ENCODE results near the gene GABRA4. TPM values are rescaled to one million over a fixed set of nuclear protein-coding genes. Genes with fewer than 3 reads are reported as not detected.
A peak's percentile ranks its signal among the peaks of the same experiment; 100 is the strongest.

The GABRA4 gene
- polyA plus RNA-seq, 1 of the 3 experiments (the other 2 are of a cell fraction) = not detected

DNA sequence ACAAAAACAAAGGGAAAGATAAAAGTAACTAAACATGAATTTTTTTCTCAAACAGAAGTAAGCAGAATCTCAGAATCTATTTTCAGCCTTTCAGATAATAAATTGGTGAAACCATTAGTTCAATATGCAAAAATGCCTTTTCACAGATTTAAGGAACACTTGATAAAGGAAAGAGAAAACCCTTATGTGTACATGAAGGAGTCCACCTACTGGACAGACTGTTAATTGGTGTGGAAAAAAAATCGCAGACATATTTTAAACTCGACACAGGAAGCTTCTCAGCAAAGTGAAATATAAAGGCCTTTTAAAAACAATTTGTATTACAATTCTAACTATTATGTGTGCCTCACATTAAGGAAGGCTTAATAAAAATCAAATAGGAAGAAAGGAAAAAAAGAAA, 106.7 kb downstream of the GABRA4 start:
- POLR2A ChIA-PET = no interaction called here
- CTCF ChIA-PET = no interaction called here
- H3K4me3 ChIP-seq (ENCODE audit: low read depth in 2 of 2, low read length in 1 of 2) = no peak overlapping the region; a peak in 1 of 4 replicates
- H3F3A ChIP-seq (replicated peaks; ENCODE audit: insufficient read depth) = no peaks in the 10 kb centered on the region
- H3K36me3 ChIP-seq (replicated peaks in 1 of 2; ENCODE audit: control insufficient read depth in 1 of 2, insufficient read depth in 2 of 2, low read length in 1 of 2) = no peaks in the 10 kb centered on the region
- no peak for TF ChIP-seq FOSL2 (IDR thresholded peaks at IDR 0.05; ENCODE audit: borderline replicate concordance, low read depth)
- no peak for TF ChIP-seq RFX5 (IDR thresholded peaks at IDR 0.05; ENCODE audit: low read length)
- peak; percentile 10; the same call in 1 of the 2 replicates for TF ChIP-seq RAD21 (IDR thresholded peaks at IDR 0.05; ENCODE audit: low read length)
- no peak for TF ChIP-seq RXRA (IDR thresholded peaks at IDR 0.05; ENCODE audit: borderline replicate concordance, low read depth)
- no peak for TF ChIP-seq GABPA (IDR thresholded peaks at IDR 0.05; ENCODE audit: low read depth)
- no peak for TF ChIP-seq MXI1 (IDR thresholded peaks at IDR 0.05; ENCODE audit: low read depth, low read length)
- TF ChIP-seq FOXJ3 (CRISPR knock-in tag; IDR thresholded peaks at IDR 0.05) = no peak
- no peak for TF ChIP-seq ZBTB33 (IDR thresholded peaks at IDR 0.05; ENCODE audit: borderline replicate concordance, low read depth)
- TF ChIP-seq, protein P1, sequence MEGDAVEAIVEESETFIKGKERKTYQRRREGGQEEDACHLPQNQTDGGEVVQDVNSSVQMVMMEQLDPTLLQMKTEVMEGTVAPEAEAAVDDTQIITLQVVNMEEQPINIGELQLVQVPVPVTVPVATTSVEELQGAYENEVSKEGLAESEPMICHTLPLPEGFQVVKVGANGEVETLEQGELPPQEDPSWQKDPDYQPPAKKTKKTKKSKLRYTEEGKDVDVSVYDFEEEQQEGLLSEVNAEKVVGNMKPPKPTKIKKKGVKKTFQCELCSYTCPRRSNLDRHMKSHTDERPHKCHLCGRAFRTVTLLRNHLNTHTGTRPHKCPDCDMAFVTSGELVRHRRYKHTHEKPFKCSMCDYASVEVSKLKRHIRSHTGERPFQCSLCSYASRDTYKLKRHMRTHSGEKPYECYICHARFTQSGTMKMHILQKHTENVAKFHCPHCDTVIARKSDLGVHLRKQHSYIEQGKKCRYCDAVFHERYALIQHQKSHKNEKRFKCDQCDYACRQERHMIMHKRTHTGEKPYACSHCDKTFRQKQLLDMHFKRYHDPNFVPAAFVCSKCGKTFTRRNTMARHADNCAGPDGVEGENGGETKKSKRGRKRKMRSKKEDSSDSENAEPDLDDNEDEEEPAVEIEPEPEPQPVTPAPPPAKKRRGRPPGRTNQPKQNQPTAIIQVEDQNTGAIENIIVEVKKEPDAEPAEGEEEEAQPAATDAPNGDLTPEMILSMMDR (IDR thresholded peaks at IDR 0.05) = peak; percentile 55
- TF ChIP-seq SIN3A (IDR thresholded peaks at IDR 0.05; ENCODE audit: borderline replicate concordance, low read depth, low read length) = no peak
- TF ChIP-seq PBX3 (IDR thresholded peaks at IDR 0.05) = no peak
- H3K79me2 ChIP-seq (ENCODE audit: insufficient read depth) = no peaks in the 10 kb centered on the region
- WGBS (ENCODE audit: low lambda C conversion rate) = 1% methylated on average over 2 of the region's 2 CpGs
- no peak overlapping the region for H3K9ac ChIP-seq
- H3K9me3 ChIP-seq = no peaks in the 10 kb centered on the region
- H3K27me3 ChIP-seq (ENCODE audit: insufficient read depth) = no peaks in the 10 kb centered on the region
- DNase-seq = no peak
- no peak overlapping the region for H3K4me2 ChIP-seq
- no peaks in the 10 kb centered on the region for H3K4me1 ChIP-seq (ENCODE audit: control insufficient read depth in 1 of 2, insufficient read depth in 2 of 2, low read depth in 1 of 2, low read length in 1 of 2)
- no peaks in the 10 kb centered on the region for H3K9me2 ChIP-seq
- no peak overlapping the region for H2AFZ ChIP-seq (ENCODE audit: low read depth)
- no peaks in the 10 kb centered on the region for H4K20me1 ChIP-seq (ENCODE audit: insufficient read depth)
- no peak overlapping the region for H3K27ac ChIP-seq (ENCODE audit: low read depth in 2 of 2, low read length in 1 of 2)

GRCh38 chr4:46878641-46879040, 114.7 kb downstream of the GABRA4 start:
- Histone ChIP-seq H3K9me2 (no peaks in the 10 kb centered on the region), H3K4me1 (ENCODE audit: control insufficient read depth in 1 of 2, insufficient read depth in 2 of 2, low read depth in 1 of 2, low read length in 1 of 2) (no peaks in the 10 kb centered on the region), H3K27me3 (ENCODE audit: insufficient read depth) (no peaks in the 10 kb centered on the region), H2AFZ (ENCODE audit: low read depth) (no peak overlapping the region), H4K20me1 (ENCODE audit: insufficient read depth) (no peaks in the 10 kb centered on the region), H3K9me3 (no peaks in the 10 kb centered on the region), H3K4me2 (no peak overlapping the region), H3K36me3 (replicated peaks in 1 of 2; ENCODE audit: control insufficient read depth in 1 of 2, insufficient read depth in 2 of 2, low read length in 1 of 2) (no peaks in the 10 kb centered on the region), H3K4me3 (ENCODE audit: low read depth in 2 of 2, low read length in 1 of 2) (no peak overlapping the region), H3K9ac (no peak overlapping the region), H3K79me2 (ENCODE audit: insufficient read depth) (no peaks in the 10 kb centered on the region), H3F3A (replicated peaks; ENCODE audit: insufficient read depth) (no peaks in the 10 kb centered on the region), H3K27ac (ENCODE audit: low read depth in 2 of 2, low read length in 1 of 2) (no peak overlapping the region)
- 50% methylated on average over 3 of the region's 3 CpGs for WGBS (ENCODE audit: low lambda C conversion rate)
- TF ChIP-seq, protein P2, sequence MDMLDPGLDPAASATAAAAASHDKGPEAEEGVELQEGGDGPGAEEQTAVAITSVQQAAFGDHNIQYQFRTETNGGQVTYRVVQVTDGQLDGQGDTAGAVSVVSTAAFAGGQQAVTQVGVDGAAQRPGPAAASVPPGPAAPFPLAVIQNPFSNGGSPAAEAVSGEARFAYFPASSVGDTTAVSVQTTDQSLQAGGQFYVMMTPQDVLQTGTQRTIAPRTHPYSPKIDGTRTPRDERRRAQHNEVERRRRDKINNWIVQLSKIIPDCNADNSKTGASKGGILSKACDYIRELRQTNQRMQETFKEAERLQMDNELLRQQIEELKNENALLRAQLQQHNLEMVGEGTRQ (IDR thresholded peaks at IDR 0.05; ENCODE audit: borderline replicate concordance, low read depth, low read length) = no peak
- no peak for TF ChIP-seq SIN3A (IDR thresholded peaks at IDR 0.05; ENCODE audit: borderline replicate concordance, low read depth, low read length)
- TF ChIP-seq SMC3 (IDR thresholded peaks at IDR 0.05; ENCODE audit: low read depth, low read length) = no peak
- CTCF ChIA-PET = no interaction called here
- DNase-seq = no peak
- POLR2A ChIA-PET = no interaction called here

All from SK-N-SH (cell line).